GM21786 (cell line): ENCODE data around the gene NUP93.

ENCODE experiments used
- ATAC-seq: cut with Tn5 transposase; IDR thresholded peaks from one replicate; pipeline ENCODE4 v1.9.1; 2021; ENCODE audit not compliant: unreplicated experiment

The NUP93 gene

GRCh38 chr16:56844056-56844455 lies 114.1 kb downstream of the NUP93 start:
- ATAC-seq: no peak

DNA sequence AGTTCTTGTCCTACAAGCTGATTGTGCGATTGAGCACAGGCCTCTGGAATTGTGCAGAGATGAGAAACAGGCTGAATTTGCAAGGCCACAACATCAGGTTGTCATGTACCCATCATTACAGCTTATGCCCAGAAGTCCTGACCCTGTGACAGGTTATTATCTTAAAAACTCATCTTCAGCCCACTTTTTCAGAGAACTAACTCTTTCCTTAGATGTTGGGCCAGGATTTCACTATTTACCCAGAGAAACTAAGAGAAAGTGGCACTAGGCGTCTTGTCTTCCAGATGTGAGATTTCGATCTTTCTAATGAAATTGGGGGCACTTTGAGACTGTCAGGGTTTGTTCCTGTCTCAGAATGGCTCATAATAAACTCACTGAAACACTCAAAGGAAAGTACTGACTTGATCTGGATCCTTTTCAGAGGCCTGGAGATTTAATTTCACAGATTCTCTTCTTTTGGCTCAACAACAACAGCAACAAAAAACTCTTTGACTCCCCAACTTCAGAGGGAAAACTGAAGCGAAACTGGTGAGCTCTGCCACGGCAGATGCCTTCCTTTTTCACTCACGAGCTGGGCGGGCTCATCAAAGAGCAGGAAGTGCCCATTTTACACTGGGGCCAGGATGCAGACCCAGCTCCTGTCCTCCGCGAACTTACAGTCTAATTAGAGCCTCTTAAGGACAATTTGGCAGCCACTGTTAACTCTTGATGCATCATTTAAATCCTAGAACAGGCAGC lies 117.4 kb downstream of the NUP93 start:
- ATAC-seq: no peak

- ATAC-seq: no peak
Measured at GRCh38 chr16:56848029-56848936, 118.4 kb downstream of the NUP93 start.

DNA sequence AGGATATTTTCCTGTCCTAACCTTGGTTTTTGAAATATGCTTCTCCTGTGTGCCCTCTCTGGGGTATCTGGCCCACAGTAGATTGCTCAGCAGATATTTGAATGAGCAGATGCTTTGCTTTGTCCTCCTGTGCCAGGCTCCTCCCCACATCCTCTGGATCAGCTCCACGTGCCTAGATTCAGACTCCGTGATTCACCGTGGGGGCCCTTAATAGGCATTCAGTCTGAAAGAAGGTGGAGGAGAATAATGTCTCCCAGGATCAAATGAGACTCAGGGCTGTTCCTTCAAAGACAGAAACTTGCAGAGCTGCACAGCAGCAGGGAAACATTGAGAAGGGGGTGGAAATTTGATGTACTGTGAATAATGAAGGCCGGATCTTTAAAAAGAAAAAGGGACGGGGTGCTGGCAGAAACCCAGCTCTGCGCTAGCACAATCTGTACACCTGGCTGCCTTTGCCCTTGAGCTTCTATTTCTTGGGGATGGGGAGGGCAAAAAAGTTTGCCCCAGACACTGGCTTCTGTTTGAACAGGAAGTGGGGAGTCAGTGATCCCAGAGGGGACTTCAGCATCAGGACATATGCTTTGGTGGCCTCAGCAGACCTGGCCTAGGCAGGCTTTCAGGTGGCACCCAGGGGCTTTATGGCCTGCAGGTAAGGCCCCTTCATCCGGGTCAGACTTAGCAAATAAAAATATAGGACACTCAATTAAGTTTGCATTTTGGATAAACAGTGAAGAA lies 119.2 kb downstream of the NUP93 start:
- no peak for ATAC-seq

GRCh38 chr16:56849690-56850680 lies 120.1 kb downstream of the NUP93 start:
- no peak for ATAC-seq

DNA sequence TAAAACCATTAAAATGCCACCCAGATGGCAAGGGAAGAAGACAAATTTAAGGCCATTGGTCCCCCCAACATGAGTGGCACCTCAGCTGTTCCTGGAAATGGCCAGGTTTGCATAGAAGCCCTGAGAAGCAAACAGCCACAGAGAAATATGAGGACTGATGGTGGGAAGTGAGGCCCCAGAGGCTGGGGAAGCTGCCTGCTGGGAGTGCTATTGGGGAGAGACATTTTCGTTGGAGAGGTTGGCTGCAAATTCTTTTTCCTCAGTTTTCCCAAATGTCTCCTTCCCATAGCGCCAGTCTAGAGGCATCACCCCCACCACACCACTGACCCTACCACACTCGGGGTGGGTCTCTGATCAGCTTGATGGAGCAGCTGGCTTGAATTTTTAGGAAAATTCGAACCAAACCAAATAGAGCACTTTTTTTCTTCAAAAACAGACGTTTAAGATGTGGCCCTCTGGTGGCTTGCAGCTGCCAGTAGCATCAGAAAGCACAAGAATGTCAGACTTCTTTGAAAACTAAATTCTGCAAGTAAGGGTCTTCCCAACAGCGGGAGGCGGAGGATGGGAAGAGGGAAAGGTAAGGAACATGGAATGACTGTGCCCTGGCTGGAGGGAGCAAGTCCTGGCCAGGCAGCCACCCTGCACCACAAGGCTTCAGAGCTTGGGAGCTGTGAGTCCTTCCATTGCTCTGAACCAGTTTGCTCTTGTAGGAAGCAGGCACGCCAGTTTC lies 121.9 kb downstream of the NUP93 start:
- ATAC-seq: no peak

- ATAC-seq: no peak
Measured at GRCh38 chr16:56852401-56852730, 122.4 kb downstream of the NUP93 start.

- ATAC-seq: no peak
Measured at GRCh38 chr16:56852968-56853367, 123.0 kb downstream of the NUP93 start.

GRCh38 chr16:56855201-56855600 lies 125.3 kb downstream of the NUP93 start:
- no peak for ATAC-seq

DNA sequence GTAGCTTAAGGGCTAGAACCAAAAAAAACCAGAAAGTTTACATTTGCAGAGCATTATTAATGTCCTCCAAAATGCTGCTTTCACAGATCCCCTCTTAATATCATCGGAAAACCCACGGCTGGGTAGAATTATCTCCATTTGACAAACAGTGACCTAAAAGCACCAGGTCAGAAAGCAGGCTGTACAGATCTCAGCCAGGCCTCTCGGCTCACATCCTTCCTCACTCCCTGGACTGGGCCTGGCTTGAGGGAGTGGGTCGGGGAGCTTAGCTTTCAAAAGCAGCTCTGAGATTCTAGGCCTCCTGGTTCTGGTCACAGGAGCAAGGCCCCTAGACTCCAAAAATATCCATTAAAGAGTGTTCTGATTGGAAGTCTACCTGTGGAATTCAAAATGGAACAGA lies 126.0 kb downstream of the NUP93 start:
- no peak for ATAC-seq

- no peak for ATAC-seq
Measured at GRCh38 chr16:56856876-56857447, 127.0 kb downstream of the NUP93 start.

DNA sequence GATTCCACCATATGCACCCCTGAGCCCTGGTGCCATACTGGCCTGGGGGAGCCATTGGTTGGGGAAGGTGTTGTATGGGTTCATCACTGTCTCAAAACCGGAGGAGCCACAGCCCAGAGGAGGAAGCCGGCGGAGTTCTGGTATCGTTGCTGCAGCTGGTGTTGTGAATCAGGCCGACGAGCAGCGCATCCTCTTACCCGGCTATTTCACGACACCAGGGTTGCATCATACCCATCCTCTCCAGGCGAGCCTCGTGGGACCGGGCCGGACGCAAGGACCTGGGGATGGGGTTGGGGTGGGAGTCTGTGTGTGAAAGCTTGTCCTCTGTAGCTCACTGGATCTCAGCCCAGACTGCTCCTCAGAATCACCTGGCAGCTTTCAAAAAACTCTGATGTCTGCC lies 128.4 kb downstream of the NUP93 start:
- no peak for ATAC-seq

DNA sequence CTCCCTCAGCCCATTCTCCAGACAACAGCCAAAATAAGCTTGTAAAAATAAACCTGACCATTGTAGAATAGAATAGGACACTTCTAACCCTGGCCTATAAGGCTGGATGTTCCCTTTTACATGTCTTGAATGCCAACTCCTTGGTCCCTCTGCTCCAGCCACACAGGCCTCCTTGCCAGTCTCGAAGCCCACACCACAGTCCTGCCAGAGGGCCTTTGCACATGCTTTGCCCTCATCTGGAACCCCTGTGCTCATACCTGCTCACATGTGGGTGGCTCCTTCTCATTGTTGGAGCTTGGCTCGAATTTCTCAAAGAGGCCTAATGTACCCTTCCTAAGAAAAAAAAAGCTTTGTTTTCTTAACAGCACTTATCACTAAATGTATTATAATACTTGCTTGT lies 129.7 kb downstream of the NUP93 start:
- no peak for ATAC-seq

DNA sequence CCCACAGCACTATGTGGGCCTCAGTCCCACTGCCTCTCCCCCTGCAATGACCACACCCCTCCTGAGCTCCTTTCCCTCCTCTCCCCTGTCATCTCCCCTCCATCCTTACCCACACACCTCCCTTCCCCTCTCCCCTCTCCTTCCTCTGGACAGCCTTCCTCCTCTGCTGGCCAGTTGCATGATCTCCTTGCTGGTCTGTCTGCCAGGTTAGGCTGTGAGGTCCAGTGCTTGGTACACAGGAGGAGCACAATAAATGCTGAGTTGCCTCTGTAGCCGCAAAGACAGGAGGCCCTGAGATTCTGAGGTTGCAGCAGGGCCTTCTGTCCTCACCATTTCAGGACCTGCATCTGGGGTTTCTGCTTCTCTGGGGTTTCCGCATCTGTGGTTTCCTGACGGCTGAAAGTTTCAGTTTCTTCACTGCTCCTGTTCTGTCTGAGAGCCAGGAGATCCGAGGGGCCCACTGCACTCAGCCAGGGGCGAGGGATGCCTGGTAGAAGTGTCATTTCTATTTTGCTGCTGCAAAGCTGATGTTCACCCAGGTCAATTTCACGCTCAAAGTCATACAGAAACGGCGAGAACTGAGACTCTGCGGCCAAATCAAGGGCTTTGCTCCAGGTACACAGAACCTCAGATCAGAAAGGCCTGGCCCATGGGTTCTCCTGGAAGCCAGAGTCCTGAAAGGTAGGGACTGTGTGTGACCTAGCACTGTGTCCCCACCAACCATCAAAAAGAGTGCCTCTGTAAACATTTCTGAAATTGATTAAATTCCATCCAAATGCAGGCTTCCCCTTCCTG lies 130.5 kb downstream of the NUP93 start:
- ATAC-seq: peak; percentile 78

GRCh38 chr16:56861092-56861610 lies 131.2 kb downstream of the NUP93 start:
- no peak for ATAC-seq

DNA sequence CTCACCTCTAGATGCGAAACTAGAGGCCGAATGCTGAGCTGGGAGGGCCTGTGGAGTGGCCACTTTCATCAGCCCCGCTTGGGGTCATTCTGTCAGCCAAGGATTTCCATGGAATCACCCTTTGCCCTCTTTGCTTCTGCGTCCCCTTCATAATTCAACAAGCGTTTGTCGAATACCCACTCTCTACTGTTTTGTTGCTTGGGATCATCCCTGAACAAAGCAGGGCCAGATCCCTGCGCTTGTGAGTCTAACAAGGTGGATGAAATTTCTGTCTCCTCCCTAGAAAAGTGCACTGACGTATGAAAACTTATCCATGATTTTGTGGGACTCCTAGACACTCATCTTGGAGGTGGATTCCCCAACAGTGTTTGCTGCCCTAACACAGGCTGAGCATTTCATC lies 131.8 kb downstream of the NUP93 start:
- ATAC-seq: no peak

DNA sequence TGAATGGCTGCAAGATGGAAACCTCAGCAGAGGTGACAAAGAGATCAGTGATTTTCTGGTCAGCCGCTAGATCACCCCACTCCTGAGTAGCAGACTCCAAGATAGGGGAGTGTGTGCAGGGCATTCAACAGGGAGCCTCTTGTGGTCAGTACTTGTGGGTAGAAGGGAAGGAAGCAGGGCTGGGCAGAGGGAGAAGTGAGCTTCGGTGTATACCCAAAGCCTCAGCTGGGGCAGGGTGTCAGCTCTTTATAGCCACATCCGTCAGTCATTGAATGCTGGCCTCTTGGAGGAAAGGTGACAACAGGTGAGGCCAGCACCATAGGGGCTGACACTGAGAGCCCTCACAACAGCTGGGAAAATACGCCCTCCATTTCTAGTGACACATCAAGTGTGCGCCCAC lies 132.8 kb downstream of the NUP93 start:
- no peak for ATAC-seq

DNA sequence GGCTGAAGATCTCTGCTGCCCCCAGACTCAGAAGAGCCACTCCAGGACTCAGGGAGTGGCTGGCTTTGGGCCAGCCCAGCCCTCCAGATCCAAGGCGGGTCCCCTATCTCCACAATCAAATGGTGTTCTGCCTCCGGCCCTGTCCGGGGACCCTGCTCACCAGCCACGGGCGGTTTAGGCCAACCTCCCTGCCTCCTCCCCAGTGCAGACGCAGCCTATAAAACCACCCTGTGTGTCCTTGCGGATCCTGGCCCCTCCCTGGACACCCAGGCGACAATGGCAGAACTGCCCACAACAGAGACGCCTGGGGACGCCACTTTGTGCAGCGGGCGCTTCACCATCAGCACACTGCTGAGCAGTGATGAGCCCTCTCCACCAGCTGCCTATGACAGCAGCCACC lies 135.0 kb downstream of the NUP93 start, which contains the start of gene SLC12A3:
TSS of gene SLC12A3 (plus strand) at position 248 of the 400 bp plus-strand sequence. CDS start at position 277, 29 bp downstream.
- no peak for ATAC-seq
